ENCODE results near the gene NOL7. TPM values are rescaled to one million over a fixed set of nuclear protein-coding genes. Genes with fewer than 3 reads are reported as not detected.
A peak's percentile ranks its signal among the peaks of the same experiment; 100 is the strongest.

The NOL7 gene
- total and polyA plus RNA-seq, 5 donors from 2014 or later, result 50.2 to 145 (median 128) TPM

- DNase-seq (peak; percentile 35 to 39 (median 38)), ATAC-seq (ENCODE audit: low read depth in 2 of 2) (no peak)
- H3K4me3 ChIP-seq (ENCODE audit: low read depth, low read length), result peak overlapping the region; percentile 96
- Mint-ChIP-seq H3K36me3 (peaks cover 18% of the 10 kb centered on the region), H3K27ac (peak overlapping the region; percentile 97 to 98 (median 98)), H3K4me1 (peaks cover 20 to 57% (median 42%) of the 10 kb centered on the region in 4 donors), H3K9me3 (no peaks in the 10 kb centered on the region), H3K4me3 (peak overlapping the region; percentile 94 to 99 (median 96)), H3K27me3 (no peaks in the 10 kb centered on the region)
- H3K36me3 ChIP-seq (ENCODE audit: control insufficient read depth, insufficient read depth, low read length), result peaks cover 30% of the 10 kb centered on the region
- H3K9me3 ChIP-seq (ENCODE audit: control insufficient read depth in 2 of 2, low read length in 2 of 2), result no peaks in the 10 kb centered on the region
- H3K4me1 ChIP-seq (ENCODE audit: control insufficient read depth, insufficient read depth, low read length, poor library complexity, severe bottlenecking), result peaks cover 26% of the 10 kb centered on the region
- no peaks in the 10 kb centered on the region for H3K27me3 ChIP-seq (ENCODE audit: control insufficient read depth, insufficient read depth, low read length)
- peak overlapping the region; percentile 84 for H3K27ac ChIP-seq (ENCODE audit: insufficient read depth, low read length, poor library complexity, severe bottlenecking)
Observed at GRCh38 chr6:13615792-13616120, 621 bp downstream of the NOL7 start.

- H3K9me3 ChIP-seq (ENCODE audit: control insufficient read depth in 2 of 2, low read length in 2 of 2), result no peaks in the 10 kb centered on the region
- Mint-ChIP-seq H3K9me3 (no peaks in the 10 kb centered on the region), H3K36me3 (peaks cover 25% of the 10 kb centered on the region), H3K4me1 (peaks cover 16 to 55% (median 37%) of the 10 kb centered on the region in 4 donors), H3K27me3 (no peaks in the 10 kb centered on the region), H3K4me3 (peak overlapping the region; percentile 94 to 99 (median 96)), H3K27ac (peak overlapping the region in 2 of 3 donors; percentile 87 to 98)
- peaks cover 26% of the 10 kb centered on the region for H3K4me1 ChIP-seq (ENCODE audit: control insufficient read depth, insufficient read depth, low read length, poor library complexity, severe bottlenecking)
- peaks cover 43% of the 10 kb centered on the region for H3K36me3 ChIP-seq (ENCODE audit: control insufficient read depth, insufficient read depth, low read length)
- DNase-seq (no peak), ATAC-seq (ENCODE audit: low read depth in 2 of 2) (no peak)
- no peak overlapping the region for H3K4me3 ChIP-seq (ENCODE audit: low read depth, low read length)
- H3K27ac ChIP-seq (ENCODE audit: insufficient read depth, low read length, poor library complexity, severe bottlenecking), result peak overlapping the region; percentile 84
- no peaks in the 10 kb centered on the region for H3K27me3 ChIP-seq (ENCODE audit: control insufficient read depth, insufficient read depth, low read length)
Observed at GRCh38 chr6:13617066-13617465, 1.9 kb downstream of the NOL7 start.

GRCh38 chr6:13624871-13625288, 9.7 kb downstream of the NOL7 start:
- Histone ChIP-seq H3K27me3 (ENCODE audit: control insufficient read depth, insufficient read depth, low read length) (no peaks in the 10 kb centered on the region), H3K36me3 (ENCODE audit: control insufficient read depth, insufficient read depth, low read length) (peaks cover 91% of the 10 kb centered on the region), H3K9me3 (ENCODE audit: control insufficient read depth in 2 of 2, low read length in 2 of 2) (no peaks in the 10 kb centered on the region), H3K27ac (ENCODE audit: insufficient read depth, low read length, poor library complexity, severe bottlenecking) (peak overlapping the region; percentile 48), H3K4me1 (ENCODE audit: control insufficient read depth, insufficient read depth, low read length, poor library complexity, severe bottlenecking) (peaks cover 4% of the 10 kb centered on the region), H3K4me3 (ENCODE audit: low read depth, low read length) (no peak overlapping the region)
- ATAC-seq (ENCODE audit: low read depth in 2 of 2) (peak; percentile 61 to 69), DNase-seq (peak in 2 of 3 donors; percentile 48 to 73)
- Mint-ChIP-seq H3K27ac (peak overlapping the region; percentile 59 to 92 (median 75)), H3K36me3 (peaks cover 51% of the 10 kb centered on the region), H3K27me3 (no peaks in the 10 kb centered on the region), H3K9me3 (no peaks in the 10 kb centered on the region), H3K4me1 (peaks cover 14 to 47% (median 30%) of the 10 kb centered on the region in 4 donors), H3K4me3 (no peak overlapping the region)

GRCh38 chr6:13629459-13630116, 14.5 kb downstream of the NOL7 start:
- ATAC-seq (ENCODE audit: low read depth in 2 of 2), result no peak
- Histone ChIP-seq H3K4me1 (ENCODE audit: control insufficient read depth, insufficient read depth, low read length, poor library complexity, severe bottlenecking) (peaks cover 4% of the 10 kb centered on the region), H3K9me3 (ENCODE audit: control insufficient read depth in 2 of 2, low read length in 2 of 2) (no peaks in the 10 kb centered on the region), H3K36me3 (ENCODE audit: control insufficient read depth, insufficient read depth, low read length) (peaks cover 76% of the 10 kb centered on the region), H3K4me3 (ENCODE audit: low read depth, low read length) (no peak overlapping the region), H3K27ac (ENCODE audit: insufficient read depth, low read length, poor library complexity, severe bottlenecking) (peak overlapping the region; percentile 25), H3K27me3 (ENCODE audit: control insufficient read depth, insufficient read depth, low read length) (no peaks in the 10 kb centered on the region)
- Mint-ChIP-seq H3K27me3 (no peaks in the 10 kb centered on the region), H3K4me1 (peaks cover 19 to 46% (median 32%) of the 10 kb centered on the region in 4 donors), H3K36me3 (peaks cover 43% of the 10 kb centered on the region), H3K4me3 (peak overlapping the region in 1 of 4 donors; percentile 59), H3K27ac (peak overlapping the region; percentile 42 to 97 (median 80)), H3K9me3 (no peaks in the 10 kb centered on the region)
- DNase-seq, result no peak

- no peak overlapping the region for H3K27ac ChIP-seq (ENCODE audit: insufficient read depth, low read length, poor library complexity, severe bottlenecking)
- no peak for DNase-seq
- H3K4me3 ChIP-seq (ENCODE audit: low read depth, low read length), result no peak overlapping the region
- no peaks in the 10 kb centered on the region for H3K9me3 Mint-ChIP-seq
- no peaks in the 10 kb centered on the region for H3K9me3 ChIP-seq (ENCODE audit: control insufficient read depth in 2 of 2, low read length in 2 of 2)
- ATAC-seq (ENCODE audit: low read depth in 2 of 2), result no peak
- H3K4me1 Mint-ChIP-seq, result peaks cover 23 to 43% (median 30%) of the 10 kb centered on the region in 4 donors
- no peaks in the 10 kb centered on the region for H3K27me3 ChIP-seq (ENCODE audit: control insufficient read depth, insufficient read depth, low read length)
- H3K4me3 Mint-ChIP-seq, result no peak overlapping the region
- H3K36me3 Mint-ChIP-seq, result peaks cover 45% of the 10 kb centered on the region
- H3K27me3 Mint-ChIP-seq, result no peaks in the 10 kb centered on the region
- peaks cover 69% of the 10 kb centered on the region for H3K36me3 ChIP-seq (ENCODE audit: control insufficient read depth, insufficient read depth, low read length)
- H3K4me1 ChIP-seq (ENCODE audit: control insufficient read depth, insufficient read depth, low read length, poor library complexity, severe bottlenecking), result no peaks in the 10 kb centered on the region
- peak overlapping the region in 2 of 3 donors; percentile 40 to 80 for H3K27ac Mint-ChIP-seq
Observed at GRCh38 chr6:13630499-13630898, 15.4 kb downstream of the NOL7 start.

- ATAC-seq (ENCODE audit: low read depth in 2 of 2) (no peak), DNase-seq (no peak)
- H3K27ac ChIP-seq (ENCODE audit: insufficient read depth, low read length, poor library complexity, severe bottlenecking), result no peak overlapping the region
- H3K4me1 Mint-ChIP-seq, result peaks cover 46 to 56% (median 53%) of the 10 kb centered on the region in 4 donors
- no peaks in the 10 kb centered on the region for H3K9me3 Mint-ChIP-seq
- no peak overlapping the region for H3K4me3 Mint-ChIP-seq
- peaks cover 13% of the 10 kb centered on the region for H3K4me1 ChIP-seq (ENCODE audit: control insufficient read depth, insufficient read depth, low read length, poor library complexity, severe bottlenecking)
- peaks cover 50% of the 10 kb centered on the region for H3K36me3 Mint-ChIP-seq
- no peaks in the 10 kb centered on the region for H3K27me3 Mint-ChIP-seq
- no peaks in the 10 kb centered on the region for H3K9me3 ChIP-seq (ENCODE audit: control insufficient read depth in 2 of 2, low read length in 2 of 2)
- H3K27me3 ChIP-seq (ENCODE audit: control insufficient read depth, insufficient read depth, low read length), result no peaks in the 10 kb centered on the region
- H3K36me3 ChIP-seq (ENCODE audit: control insufficient read depth, insufficient read depth, low read length), result peaks cover 62% of the 10 kb centered on the region
- peak overlapping the region in 1 of 3 donors; percentile 56 for H3K27ac Mint-ChIP-seq
- H3K4me3 ChIP-seq (ENCODE audit: low read depth, low read length), result no peak overlapping the region
Observed at GRCh38 chr6:13633343-13633742, 18.2 kb downstream of the NOL7 start.

GRCh38 chr6:13635948-13636658, 21.0 kb downstream of the NOL7 start:
- DNase-seq (peak in 1 of 3 donors; percentile 65), ATAC-seq (ENCODE audit: low read depth in 2 of 2) (peak; percentile 46 to 58)
- H3K4me1 Mint-ChIP-seq, result peaks cover 47 to 59% (median 49%) of the 10 kb centered on the region in 4 donors
- H3K27me3 Mint-ChIP-seq, result no peaks in the 10 kb centered on the region
- peak overlapping the region; percentile 52 for H3K4me3 ChIP-seq (ENCODE audit: low read depth, low read length)
- H3K36me3 Mint-ChIP-seq, result peaks cover 52% of the 10 kb centered on the region
- no peaks in the 10 kb centered on the region for H3K27me3 ChIP-seq (ENCODE audit: control insufficient read depth, insufficient read depth, low read length)
- no peaks in the 10 kb centered on the region for H3K9me3 ChIP-seq (ENCODE audit: control insufficient read depth in 2 of 2, low read length in 2 of 2)
- H3K27ac Mint-ChIP-seq, result peak overlapping the region; percentile 48 to 76 (median 71)
- peak overlapping the region in 1 of 4 donors; percentile 47 for H3K4me3 Mint-ChIP-seq
- no peaks in the 10 kb centered on the region for H3K9me3 Mint-ChIP-seq
- H3K36me3 ChIP-seq (ENCODE audit: control insufficient read depth, insufficient read depth, low read length), result peaks cover 63% of the 10 kb centered on the region
- H3K4me1 ChIP-seq (ENCODE audit: control insufficient read depth, insufficient read depth, low read length, poor library complexity, severe bottlenecking), result peaks cover 13% of the 10 kb centered on the region
- peak overlapping the region; percentile 38 for H3K27ac ChIP-seq (ENCODE audit: insufficient read depth, low read length, poor library complexity, severe bottlenecking)

All from CD4-positive, CD25-positive, alpha-beta regulatory T cell (primary cell).